Measurements from ENCODE around the gene FOXP1.
A peak's percentile ranks its signal among the peaks of the same experiment; 100 is the strongest.

Gene FOXP1

DNA sequence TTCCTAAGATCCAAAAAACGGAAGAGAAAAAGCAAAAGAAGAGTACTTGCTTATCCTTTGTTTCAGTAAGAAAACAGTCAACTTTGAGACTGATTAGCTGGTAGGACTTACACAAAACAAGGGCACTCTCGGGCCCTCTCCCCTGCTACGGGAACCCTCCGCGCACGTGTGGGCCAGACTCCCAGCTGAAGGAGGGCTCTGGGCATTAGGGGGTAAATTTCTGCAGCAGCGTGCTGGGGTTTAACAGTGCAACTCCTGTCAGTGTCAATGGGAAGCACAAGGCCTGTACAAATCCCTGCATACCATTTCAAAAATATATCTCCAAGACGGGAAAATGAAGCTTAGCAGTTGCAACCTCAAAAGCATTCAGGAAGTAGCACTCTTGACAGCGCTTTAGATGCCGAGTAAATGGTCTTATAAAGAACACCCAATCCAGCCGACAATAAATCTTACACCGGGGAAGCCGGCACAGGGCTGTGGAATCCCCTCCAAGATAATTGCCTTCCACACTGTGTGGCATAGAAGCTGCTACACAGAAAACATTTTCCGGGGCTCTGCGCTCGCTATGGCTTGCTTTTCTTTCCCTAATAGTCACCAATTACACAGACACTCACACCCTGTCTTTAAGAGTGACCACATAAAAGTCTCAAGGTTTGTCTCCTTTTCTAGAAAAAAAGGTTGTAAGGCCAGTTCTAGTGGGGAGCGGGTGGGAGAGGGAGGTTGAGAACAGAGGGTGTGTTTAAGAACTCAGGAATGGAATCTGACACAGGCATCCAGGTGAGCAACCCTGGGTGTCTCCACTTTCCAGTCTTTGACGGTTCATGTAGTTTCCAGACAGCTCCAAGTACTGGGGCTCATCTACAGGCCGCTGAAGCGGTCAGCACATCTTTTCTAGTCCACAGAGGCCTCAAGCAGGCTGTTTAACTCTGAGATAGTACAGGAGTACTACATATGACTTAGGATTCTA lies 512.7 kb downstream of the FOXP1 start:
- TF ChIP-seq, protein P1, sequence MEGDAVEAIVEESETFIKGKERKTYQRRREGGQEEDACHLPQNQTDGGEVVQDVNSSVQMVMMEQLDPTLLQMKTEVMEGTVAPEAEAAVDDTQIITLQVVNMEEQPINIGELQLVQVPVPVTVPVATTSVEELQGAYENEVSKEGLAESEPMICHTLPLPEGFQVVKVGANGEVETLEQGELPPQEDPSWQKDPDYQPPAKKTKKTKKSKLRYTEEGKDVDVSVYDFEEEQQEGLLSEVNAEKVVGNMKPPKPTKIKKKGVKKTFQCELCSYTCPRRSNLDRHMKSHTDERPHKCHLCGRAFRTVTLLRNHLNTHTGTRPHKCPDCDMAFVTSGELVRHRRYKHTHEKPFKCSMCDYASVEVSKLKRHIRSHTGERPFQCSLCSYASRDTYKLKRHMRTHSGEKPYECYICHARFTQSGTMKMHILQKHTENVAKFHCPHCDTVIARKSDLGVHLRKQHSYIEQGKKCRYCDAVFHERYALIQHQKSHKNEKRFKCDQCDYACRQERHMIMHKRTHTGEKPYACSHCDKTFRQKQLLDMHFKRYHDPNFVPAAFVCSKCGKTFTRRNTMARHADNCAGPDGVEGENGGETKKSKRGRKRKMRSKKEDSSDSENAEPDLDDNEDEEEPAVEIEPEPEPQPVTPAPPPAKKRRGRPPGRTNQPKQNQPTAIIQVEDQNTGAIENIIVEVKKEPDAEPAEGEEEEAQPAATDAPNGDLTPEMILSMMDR (IDR thresholded peaks at IDR 0.05; ENCODE audit: low read depth, low read length) = no peak
- no peak for DNase-seq (ENCODE audit: low read depth in 2 of 2)
- H3K4me3 ChIP-seq (replicated peaks in 1 of 2; ENCODE audit: low read depth in 2 of 2, low read length in 2 of 2) = no peak overlapping the region

DNA sequence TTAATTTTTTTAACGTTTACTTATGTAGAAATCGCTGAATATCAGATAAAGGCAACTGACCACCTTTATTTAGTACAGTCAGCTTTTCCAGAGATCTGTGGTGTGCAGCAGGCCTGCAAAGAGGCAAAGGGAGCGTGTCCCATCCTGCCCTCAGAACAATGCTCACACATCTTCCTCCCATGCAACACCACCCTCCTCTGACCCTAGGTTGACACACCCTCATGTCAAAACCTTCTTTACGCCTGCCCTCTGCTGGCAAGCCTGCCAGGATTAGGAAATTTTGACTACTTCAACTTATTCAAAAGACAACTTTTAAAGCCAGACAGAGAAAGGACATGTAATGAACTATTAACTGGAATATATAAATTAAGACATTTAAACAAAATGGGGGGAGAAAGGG lies 513.7 kb downstream of the FOXP1 start:
- no peak overlapping the region for H3K4me3 ChIP-seq (replicated peaks in 1 of 2; ENCODE audit: low read depth in 2 of 2, low read length in 2 of 2)
- DNase-seq (ENCODE audit: low read depth in 2 of 2) = peak; percentile 80 to 83
- TF ChIP-seq, protein P1 (IDR thresholded peaks at IDR 0.05; ENCODE audit: low read depth, low read length) = peak; percentile 57

DNA sequence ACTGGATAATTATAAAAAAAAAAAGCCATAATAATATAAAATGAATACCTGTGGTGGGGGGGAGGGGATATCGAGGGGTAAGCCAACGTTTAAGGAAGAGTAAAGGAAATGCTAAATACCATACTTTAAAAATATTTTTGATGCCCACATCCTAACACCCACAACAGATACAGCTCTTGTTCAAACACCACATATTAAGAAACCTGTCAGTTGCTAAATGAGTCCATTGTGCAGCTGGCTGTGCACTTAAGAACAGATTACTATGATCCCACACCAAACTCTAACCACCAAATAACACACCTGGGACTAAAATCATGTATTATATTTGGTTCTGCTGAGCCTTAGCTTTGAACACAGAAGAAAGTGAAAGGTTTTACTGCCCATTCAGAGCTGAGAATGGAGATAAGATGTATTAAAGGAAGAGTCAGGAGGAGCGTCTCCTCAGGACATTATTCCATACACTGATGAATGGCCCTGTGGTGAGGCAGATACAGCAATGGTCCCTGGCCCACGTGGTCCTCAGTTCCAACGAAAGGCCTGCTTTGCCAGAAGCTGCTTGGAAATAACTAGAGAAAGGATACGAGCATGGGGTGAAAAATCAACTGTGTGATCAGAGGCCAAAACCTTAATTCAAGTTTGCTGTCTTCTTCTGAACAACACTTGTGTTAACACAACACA lies 515.4 kb downstream of the FOXP1 start:
- TF ChIP-seq, protein P1 (IDR thresholded peaks at IDR 0.05; ENCODE audit: low read depth, low read length) = no peak
- DNase-seq (ENCODE audit: low read depth in 2 of 2) = no peak
- H3K4me3 ChIP-seq (replicated peaks in 1 of 2; ENCODE audit: low read depth in 2 of 2, low read length in 2 of 2) = no peak overlapping the region

DNA sequence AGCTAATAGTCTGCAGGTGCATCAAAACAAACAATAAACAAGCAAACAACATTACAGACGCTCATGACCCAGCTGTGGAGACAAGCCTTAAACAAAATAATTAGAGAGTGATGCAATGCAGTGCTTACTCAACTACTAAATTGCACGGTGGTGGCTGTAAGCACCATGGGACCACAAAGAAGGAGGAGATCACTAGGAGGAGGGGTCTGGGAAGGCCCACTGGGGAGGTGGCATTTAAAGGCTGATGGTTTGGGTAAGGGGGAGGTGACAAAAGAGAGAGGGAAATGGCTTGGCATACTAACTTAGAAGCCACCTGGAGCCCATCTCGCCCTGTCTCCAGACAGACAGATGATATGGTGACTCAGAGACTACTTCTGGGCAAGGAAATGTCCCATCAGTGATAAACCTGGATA lies 516.7 kb downstream of the FOXP1 start:
- H3K4me3 ChIP-seq (replicated peaks in 1 of 2; ENCODE audit: low read depth in 2 of 2, low read length in 2 of 2) = no peak overlapping the region
- TF ChIP-seq, protein P1 (IDR thresholded peaks at IDR 0.05; ENCODE audit: low read depth, low read length) = no peak
- DNase-seq (ENCODE audit: low read depth in 2 of 2) = peak; percentile 67 to 72

DNA sequence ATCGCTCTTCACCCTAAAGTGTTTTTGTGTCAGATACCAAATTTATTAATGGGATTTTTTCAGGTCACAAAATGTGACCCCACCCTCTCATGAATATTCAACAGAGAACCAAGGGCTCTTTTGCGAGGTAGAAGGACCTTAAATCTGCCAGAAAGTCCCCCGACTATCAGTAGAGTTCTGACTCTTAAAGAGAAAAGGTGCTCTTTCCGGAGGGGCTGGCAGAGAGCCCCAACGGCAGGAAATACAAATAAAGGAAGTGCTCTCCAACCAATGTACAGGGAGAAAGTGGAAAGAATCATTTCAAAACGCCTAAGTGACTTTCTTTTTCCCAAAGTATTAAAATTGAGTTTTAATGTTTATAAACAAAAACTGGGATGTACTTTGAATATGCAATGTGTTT lies 517.2 kb downstream of the FOXP1 start:
- DNase-seq (ENCODE audit: low read depth in 2 of 2) = peak in 1 of 2 donors; percentile 32
- TF ChIP-seq, protein P1 (IDR thresholded peaks at IDR 0.05; ENCODE audit: low read depth, low read length) = no peak
- no peak overlapping the region for H3K4me3 ChIP-seq (replicated peaks in 1 of 2; ENCODE audit: low read depth in 2 of 2, low read length in 2 of 2)

DNA sequence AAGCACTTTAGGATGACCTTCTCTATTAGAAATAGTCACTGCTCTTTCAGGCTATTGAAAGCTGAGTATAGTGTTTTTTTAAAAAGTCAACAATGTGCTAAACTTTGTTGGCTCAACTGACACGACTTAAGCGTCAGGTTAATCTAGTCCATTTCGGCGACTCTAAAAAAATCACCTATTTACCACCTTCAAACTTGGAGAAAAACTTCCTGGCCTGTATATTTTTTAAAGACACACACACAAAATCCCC lies 517.8 kb downstream of the FOXP1 start:
- H3K4me3 ChIP-seq (replicated peaks in 1 of 2; ENCODE audit: low read depth in 2 of 2, low read length in 2 of 2) = peak overlapping the region; percentile 57 to 66
- no peak for DNase-seq (ENCODE audit: low read depth in 2 of 2)
- TF ChIP-seq, protein P1 (IDR thresholded peaks at IDR 0.05; ENCODE audit: low read depth, low read length) = no peak

Data from cardiac fibroblast (primary cell).